ENCODE measurements around the gene TOLLIP.

TOLLIP gene

GRCh38 chr11:1240771-1241170 is 68.7 kb downstream of the TOLLIP start:
- H2AFZ ChIP-seq (ENCODE audit: low read length): no peak overlapping the region
- no peak for DNase-seq (ENCODE audit: low spot score)
- H2BK15ac ChIP-seq (ENCODE audit: low read length): no peak overlapping the region
- no peak overlapping the region for H3K9ac ChIP-seq (ENCODE audit: low read depth, low read length, poor library complexity)
- H3K4ac ChIP-seq (ENCODE audit: low read length): no peak overlapping the region
- peaks cover 0 to 8% (median 0%) of the 10 kb centered on the region in 3 experiments for H3K27me3 ChIP-seq (ENCODE audit: control insufficient read depth in 3 of 3, insufficient read depth in 3 of 3, low read depth in 1 of 3, low read length in 3 of 3)
- no peak overlapping the region for H4K8ac ChIP-seq (ENCODE audit: low read depth, low read length)
- WGBS, 2 donors (ENCODE audit: extremely low coverage in 2 of 2, insufficient read length in 2 of 2, insufficient replicate concordance in 1 of 2): no CpG with 5 or more reads among the region's 25 CpGs
- H3K79me1 ChIP-seq (ENCODE audit: low read depth, low read length): no peaks in the 10 kb centered on the region
- no peak overlapping the region for H2BK12ac ChIP-seq (ENCODE audit: low read length)
- H4K91ac ChIP-seq (ENCODE audit: low read depth, low read length, poor library complexity): no peak overlapping the region
- H3K9me3 ChIP-seq (replicated peaks in 1 of 2; ENCODE audit: control insufficient read depth in 2 of 2, insufficient read depth in 1 of 2, low read depth in 1 of 2, low read length in 2 of 2): peaks cover 0 to 3% of the 10 kb centered on the region in 2 donors
- H2AK5ac ChIP-seq (ENCODE audit: low read depth, low read length): no peak overlapping the region
- H3K4me2 ChIP-seq (ENCODE audit: insufficient read depth, low read length, poor library complexity, severe bottlenecking): no peak overlapping the region
- H3K14ac ChIP-seq (ENCODE audit: low read length): no peak overlapping the region
- H3K18ac ChIP-seq (ENCODE audit: low read length): no peak overlapping the region
- no peak overlapping the region for H3K27ac ChIP-seq (replicated peaks; ENCODE audit: low read length)
- no peaks in the 10 kb centered on the region for H3K36me3 ChIP-seq (replicated peaks in 1 of 2; ENCODE audit: control insufficient read depth in 2 of 2, insufficient read depth in 2 of 2, low read length in 2 of 2)
- no peaks in the 10 kb centered on the region for H3K4me1 ChIP-seq (ENCODE audit: control insufficient read depth in 2 of 2, insufficient read depth in 1 of 2, low read depth in 1 of 2, low read length in 2 of 2)
- peak overlapping the region; percentile 73 for H3K23ac ChIP-seq (ENCODE audit: low read depth, low read length, poor library complexity)
- peak overlapping the region; percentile 5 for H2BK5ac ChIP-seq (ENCODE audit: low read length)
- no peak overlapping the region for H3K4me3 ChIP-seq (ENCODE audit: low read length in 2 of 2)
- no peak overlapping the region for H2BK120ac ChIP-seq (ENCODE audit: low read depth, low read length)

DNA sequence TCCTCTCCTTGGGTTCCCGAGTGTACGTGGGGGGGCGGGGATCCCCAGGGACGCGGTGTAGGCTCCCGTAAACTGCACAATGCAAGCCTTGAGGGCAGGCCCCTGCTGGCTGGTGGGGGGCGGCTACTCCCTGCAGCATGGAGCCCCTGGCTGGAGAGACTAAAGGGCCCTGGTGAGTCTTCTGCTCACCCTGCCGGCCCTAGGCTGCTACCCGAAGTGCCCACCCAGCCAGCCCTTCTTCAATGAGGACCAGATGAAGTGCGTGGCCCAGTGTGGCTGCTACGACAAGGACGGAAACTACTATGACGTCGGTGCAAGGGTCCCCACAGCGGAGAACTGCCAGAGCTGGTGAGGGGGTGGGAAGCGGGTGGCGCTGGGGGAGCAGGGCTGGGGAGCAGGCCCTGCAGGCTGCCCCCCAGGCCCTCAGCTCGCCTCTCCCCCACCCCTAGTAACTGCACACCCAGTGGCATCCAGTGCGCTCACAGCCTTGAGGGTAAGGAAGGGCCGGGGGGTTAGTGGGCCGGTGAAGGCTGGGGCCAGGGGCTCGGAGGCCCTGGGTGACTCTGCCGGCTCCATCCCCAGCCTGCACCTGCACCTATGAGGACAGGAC is 69.7 kb downstream of the TOLLIP start:
- H4K8ac ChIP-seq (ENCODE audit: low read depth, low read length): peak overlapping the region; percentile 3
- H3K4ac ChIP-seq (ENCODE audit: low read length): no peak overlapping the region
- no CpG with 5 or more reads among the region's 23 CpGs for WGBS, 2 donors (ENCODE audit: extremely low coverage in 2 of 2, insufficient read length in 2 of 2, insufficient replicate concordance in 1 of 2)

GRCh38 chr11:1238767-1239595 is 70.5 kb downstream of the TOLLIP start:
- H2AK5ac ChIP-seq (ENCODE audit: low read depth, low read length): no peak overlapping the region
- no peak overlapping the region for H2AFZ ChIP-seq (ENCODE audit: low read length)
- peak overlapping the region; percentile 21 for H3K14ac ChIP-seq (ENCODE audit: low read length)
- no peak overlapping the region for H3K4me3 ChIP-seq (ENCODE audit: low read length in 2 of 2)
- no peak overlapping the region for H2BK15ac ChIP-seq (ENCODE audit: low read length)
- no peak overlapping the region for H3K27ac ChIP-seq (replicated peaks; ENCODE audit: low read length)
- no peak for DNase-seq (ENCODE audit: low spot score)
- H2BK5ac ChIP-seq (ENCODE audit: low read length): no peak overlapping the region
- no peak overlapping the region for H2BK120ac ChIP-seq (ENCODE audit: low read depth, low read length)
- peaks cover 0 to 3% of the 10 kb centered on the region in 2 donors for H3K9me3 ChIP-seq (replicated peaks in 1 of 2; ENCODE audit: control insufficient read depth in 2 of 2, insufficient read depth in 1 of 2, low read depth in 1 of 2, low read length in 2 of 2)
- peak overlapping the region; percentile 4 for H3K23ac ChIP-seq (ENCODE audit: low read depth, low read length, poor library complexity)
- no peak overlapping the region for H4K91ac ChIP-seq (ENCODE audit: low read depth, low read length, poor library complexity)
- H3K27me3 ChIP-seq (ENCODE audit: control insufficient read depth in 3 of 3, insufficient read depth in 3 of 3, low read depth in 1 of 3, low read length in 3 of 3): peaks cover 0 to 8% (median 0%) of the 10 kb centered on the region in 3 experiments
- H4K8ac ChIP-seq (ENCODE audit: low read depth, low read length): no peak overlapping the region
- peak overlapping the region; percentile 67 for H3K18ac ChIP-seq (ENCODE audit: low read length)
- H3K9ac ChIP-seq (ENCODE audit: low read depth, low read length, poor library complexity): no peak overlapping the region
- H3K36me3 ChIP-seq (replicated peaks in 1 of 2; ENCODE audit: control insufficient read depth in 2 of 2, insufficient read depth in 2 of 2, low read length in 2 of 2): no peaks in the 10 kb centered on the region
- no CpG with 5 or more reads among the region's 34 CpGs for WGBS, 2 donors (ENCODE audit: extremely low coverage in 2 of 2, insufficient read length in 2 of 2, insufficient replicate concordance in 1 of 2)
- no peak overlapping the region for H3K4me2 ChIP-seq (ENCODE audit: insufficient read depth, low read length, poor library complexity, severe bottlenecking)
- no peak overlapping the region for H2BK12ac ChIP-seq (ENCODE audit: low read length)
- no peaks in the 10 kb centered on the region for H3K4me1 ChIP-seq (ENCODE audit: control insufficient read depth in 2 of 2, insufficient read depth in 1 of 2, low read depth in 1 of 2, low read length in 2 of 2)
- H3K4ac ChIP-seq (ENCODE audit: low read length): no peak overlapping the region
- no peaks in the 10 kb centered on the region for H3K79me1 ChIP-seq (ENCODE audit: low read depth, low read length)

More for the DNA sequence above, 69.7 kb downstream of the TOLLIP start:
- Histone ChIP-seq H3K27ac (replicated peaks; ENCODE audit: low read length) (no peak overlapping the region), H3K9me3 (replicated peaks in 1 of 2; ENCODE audit: control insufficient read depth in 2 of 2, insufficient read depth in 1 of 2, low read depth in 1 of 2, low read length in 2 of 2) (peaks cover 0 to 3% of the 10 kb centered on the region in 2 donors), H3K4me3 (ENCODE audit: low read length in 2 of 2) (no peak overlapping the region), H3K79me1 (ENCODE audit: low read depth, low read length) (no peaks in the 10 kb centered on the region), H2BK15ac (ENCODE audit: low read length) (no peak overlapping the region), H3K27me3 (ENCODE audit: control insufficient read depth in 3 of 3, insufficient read depth in 3 of 3, low read depth in 1 of 3, low read length in 3 of 3) (peaks cover 0 to 8% (median 0%) of the 10 kb centered on the region in 3 experiments), H3K23ac (ENCODE audit: low read depth, low read length, poor library complexity) (no peak overlapping the region), H3K4me1 (ENCODE audit: control insufficient read depth in 2 of 2, insufficient read depth in 1 of 2, low read depth in 1 of 2, low read length in 2 of 2) (no peaks in the 10 kb centered on the region), H3K36me3 (replicated peaks in 1 of 2; ENCODE audit: control insufficient read depth in 2 of 2, insufficient read depth in 2 of 2, low read length in 2 of 2) (no peaks in the 10 kb centered on the region), H3K4me2 (ENCODE audit: insufficient read depth, low read length, poor library complexity, severe bottlenecking) (no peak overlapping the region), H2AK5ac (ENCODE audit: low read depth, low read length) (no peak overlapping the region), H4K91ac (ENCODE audit: low read depth, low read length, poor library complexity) (no peak overlapping the region), H2BK120ac (ENCODE audit: low read depth, low read length) (no peak overlapping the region), H2BK5ac (ENCODE audit: low read length) (no peak overlapping the region), H3K9ac (ENCODE audit: low read depth, low read length, poor library complexity) (no peak overlapping the region), H3K14ac (ENCODE audit: low read length) (peak overlapping the region; percentile 21), H3K18ac (ENCODE audit: low read length) (no peak overlapping the region), H2AFZ (ENCODE audit: low read length) (no peak overlapping the region), H2BK12ac (ENCODE audit: low read length) (no peak overlapping the region)
- no peak for DNase-seq (ENCODE audit: low spot score)

DNA sequence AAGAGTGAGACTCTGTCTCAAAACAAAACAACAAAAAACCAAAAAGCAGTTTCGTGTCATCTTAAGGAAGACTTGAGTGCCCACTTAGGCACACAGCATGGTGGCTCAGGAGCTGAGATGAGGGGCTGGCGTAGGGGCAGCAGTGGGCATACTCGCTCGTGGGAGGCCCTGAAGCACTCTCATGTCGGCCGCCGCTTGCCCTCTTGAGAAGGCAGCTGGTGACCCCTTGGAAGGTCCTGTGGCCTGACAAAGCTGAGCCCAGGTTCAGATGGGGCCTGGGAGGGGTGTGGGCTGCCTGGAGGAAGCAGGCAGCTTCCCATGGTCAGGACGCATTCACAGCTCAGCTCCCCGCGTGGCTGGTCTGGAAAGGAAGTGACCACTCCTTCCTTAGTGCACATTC is 71.6 kb downstream of the TOLLIP start:
- Histone ChIP-seq H3K4me1 (ENCODE audit: control insufficient read depth in 2 of 2, insufficient read depth in 1 of 2, low read depth in 1 of 2, low read length in 2 of 2) (no peaks in the 10 kb centered on the region), H2BK5ac (ENCODE audit: low read length) (no peak overlapping the region), H4K8ac (ENCODE audit: low read depth, low read length) (no peak overlapping the region), H3K79me1 (ENCODE audit: low read depth, low read length) (no peaks in the 10 kb centered on the region), H3K18ac (ENCODE audit: low read length) (no peak overlapping the region), H2AFZ (ENCODE audit: low read length) (no peak overlapping the region), H3K27ac (replicated peaks; ENCODE audit: low read length) (no peak overlapping the region), H3K14ac (ENCODE audit: low read length) (peak overlapping the region; percentile 6), H2AK5ac (ENCODE audit: low read depth, low read length) (peak overlapping the region; percentile 36), H3K23ac (ENCODE audit: low read depth, low read length, poor library complexity) (peak overlapping the region; percentile 57), H2BK12ac (ENCODE audit: low read length) (no peak overlapping the region), H3K27me3 (ENCODE audit: control insufficient read depth in 3 of 3, insufficient read depth in 3 of 3, low read depth in 1 of 3, low read length in 3 of 3) (peaks cover 0 to 8% (median 0%) of the 10 kb centered on the region in 3 experiments), H2BK120ac (ENCODE audit: low read depth, low read length) (no peak overlapping the region), H3K4me2 (ENCODE audit: insufficient read depth, low read length, poor library complexity, severe bottlenecking) (no peak overlapping the region), H3K36me3 (replicated peaks in 1 of 2; ENCODE audit: control insufficient read depth in 2 of 2, insufficient read depth in 2 of 2, low read length in 2 of 2) (no peaks in the 10 kb centered on the region), H3K9ac (ENCODE audit: low read depth, low read length, poor library complexity) (peak overlapping the region; percentile 37), H3K9me3 (replicated peaks in 1 of 2; ENCODE audit: control insufficient read depth in 2 of 2, insufficient read depth in 1 of 2, low read depth in 1 of 2, low read length in 2 of 2) (peaks cover 0 to 3% of the 10 kb centered on the region in 2 donors), H4K91ac (ENCODE audit: low read depth, low read length, poor library complexity) (no peak overlapping the region), H3K4ac (ENCODE audit: low read length) (no peak overlapping the region), H2BK15ac (ENCODE audit: low read length) (no peak overlapping the region), H3K4me3 (ENCODE audit: low read length in 2 of 2) (no peak overlapping the region)
- DNase-seq (ENCODE audit: low spot score): no peak
- no CpG with 5 or more reads among the region's 10 CpGs for WGBS, 2 donors (ENCODE audit: extremely low coverage in 2 of 2, insufficient read length in 2 of 2, insufficient replicate concordance in 1 of 2)
